ENCODE results near the gene KLF15. TPM values are rescaled to one million over a fixed set of nuclear protein-coding genes. Genes with fewer than 3 reads are reported as not detected.

Gene KLF15
- total RNA-seq, 1 experiment from 2014 or later = 14.7 TPM

DNA sequence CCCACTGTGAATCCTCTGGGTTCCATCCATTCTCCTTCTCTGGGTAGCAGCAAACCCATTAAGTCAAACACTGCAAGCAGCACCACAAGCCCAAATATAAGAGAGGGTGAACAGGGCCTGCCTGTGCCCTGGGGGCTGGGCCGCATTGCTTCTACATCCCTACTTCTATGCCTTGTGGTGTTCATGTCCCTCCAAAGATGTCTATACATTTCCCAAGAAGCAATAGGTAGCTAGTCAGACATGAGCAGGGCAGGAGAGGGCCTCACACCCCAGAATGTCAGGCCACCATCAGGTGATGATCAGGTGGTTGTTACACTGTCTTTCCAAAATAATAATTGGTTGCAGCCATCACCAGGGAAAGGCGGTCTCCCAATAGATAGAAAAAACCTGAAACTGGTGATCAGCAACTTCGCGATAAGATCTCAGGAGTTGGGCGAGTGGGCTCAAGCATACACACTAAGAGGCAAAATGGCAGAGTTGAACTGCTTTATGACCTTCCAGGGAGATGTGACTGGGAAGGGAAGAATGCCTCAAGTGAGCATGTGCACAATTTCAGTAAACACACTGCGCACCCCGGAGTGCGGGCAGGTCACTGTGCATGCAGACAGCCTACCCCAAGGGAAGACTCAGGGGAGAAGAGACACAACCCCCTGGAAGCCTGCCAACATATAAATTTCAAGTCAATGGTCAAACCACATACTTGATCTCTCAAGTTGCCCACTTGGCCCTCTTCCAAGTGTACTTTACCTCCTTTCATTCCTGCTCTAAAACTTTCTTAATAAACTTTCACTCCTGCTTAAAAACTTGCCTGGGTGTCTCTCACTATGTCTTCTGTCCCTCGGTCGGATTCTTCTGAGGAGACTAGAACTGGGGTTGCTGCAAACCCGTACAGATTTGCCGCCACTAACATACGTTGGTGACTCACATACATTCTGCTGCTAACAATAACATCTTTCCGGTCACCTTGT lies 39.9 kb downstream of the KLF15 start:
- H3K27ac Mint-ChIP-seq = no peak overlapping the region
- DNase-seq (ENCODE audit: low spot score) (no peak), ATAC-seq (no peak)
- POLR2A ChIA-PET = no interaction called here
- H3K36me3 Mint-ChIP-seq = no peaks in the 10 kb centered on the region
- peaks cover 14% of the 10 kb centered on the region for H3K4me1 Mint-ChIP-seq
- TF ChIP-seq ETV6 (CRISPR knock-in tag; IDR thresholded peaks at IDR 0.05) = no peak
- TF ChIP-seq KAT7 (CRISPR knock-in tag; IDR thresholded peaks at IDR 0.05; ENCODE audit: borderline replicate concordance) = no peak
- TF ChIP-seq ZMAT4 (CRISPR knock-in tag; IDR thresholded peaks at IDR 0.05) = no peak
- no peak for TF ChIP-seq ZNF317 (CRISPR knock-in tag; IDR thresholded peaks at IDR 0.05; ENCODE audit: borderline replicate concordance, low read depth)
- TF ChIP-seq MXD4 (CRISPR knock-in tag; IDR thresholded peaks at IDR 0.05; ENCODE audit: borderline replicate concordance) = no peak
- no peak for TF ChIP-seq E2F5 (CRISPR knock-in tag; IDR thresholded peaks at IDR 0.05)
- no peak for TF ChIP-seq STAT6 (CRISPR knock-in tag; conservative IDR thresholded peaks at IDR 0.05; ENCODE audit: low read depth)
- no peak for TF ChIP-seq OVOL2 (CRISPR knock-in tag; IDR thresholded peaks at IDR 0.05; ENCODE audit: borderline replicate concordance)
- TF ChIP-seq NR2C2 (CRISPR knock-in tag; IDR thresholded peaks at IDR 0.05) = no peak
- TF ChIP-seq, protein P1, sequence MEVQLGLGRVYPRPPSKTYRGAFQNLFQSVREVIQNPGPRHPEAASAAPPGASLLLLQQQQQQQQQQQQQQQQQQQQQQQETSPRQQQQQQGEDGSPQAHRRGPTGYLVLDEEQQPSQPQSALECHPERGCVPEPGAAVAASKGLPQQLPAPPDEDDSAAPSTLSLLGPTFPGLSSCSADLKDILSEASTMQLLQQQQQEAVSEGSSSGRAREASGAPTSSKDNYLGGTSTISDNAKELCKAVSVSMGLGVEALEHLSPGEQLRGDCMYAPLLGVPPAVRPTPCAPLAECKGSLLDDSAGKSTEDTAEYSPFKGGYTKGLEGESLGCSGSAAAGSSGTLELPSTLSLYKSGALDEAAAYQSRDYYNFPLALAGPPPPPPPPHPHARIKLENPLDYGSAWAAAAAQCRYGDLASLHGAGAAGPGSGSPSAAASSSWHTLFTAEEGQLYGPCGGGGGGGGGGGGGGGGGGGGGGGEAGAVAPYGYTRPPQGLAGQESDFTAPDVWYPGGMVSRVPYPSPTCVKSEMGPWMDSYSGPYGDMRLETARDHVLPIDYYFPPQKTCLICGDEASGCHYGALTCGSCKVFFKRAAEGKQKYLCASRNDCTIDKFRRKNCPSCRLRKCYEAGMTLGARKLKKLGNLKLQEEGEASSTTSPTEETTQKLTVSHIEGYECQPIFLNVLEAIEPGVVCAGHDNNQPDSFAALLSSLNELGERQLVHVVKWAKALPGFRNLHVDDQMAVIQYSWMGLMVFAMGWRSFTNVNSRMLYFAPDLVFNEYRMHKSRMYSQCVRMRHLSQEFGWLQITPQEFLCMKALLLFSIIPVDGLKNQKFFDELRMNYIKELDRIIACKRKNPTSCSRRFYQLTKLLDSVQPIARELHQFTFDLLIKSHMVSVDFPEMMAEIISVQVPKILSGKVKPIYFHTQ (CRISPR knock-in tag; IDR thresholded peaks at IDR 0.05) = no peak
- TF ChIP-seq, protein P2, sequence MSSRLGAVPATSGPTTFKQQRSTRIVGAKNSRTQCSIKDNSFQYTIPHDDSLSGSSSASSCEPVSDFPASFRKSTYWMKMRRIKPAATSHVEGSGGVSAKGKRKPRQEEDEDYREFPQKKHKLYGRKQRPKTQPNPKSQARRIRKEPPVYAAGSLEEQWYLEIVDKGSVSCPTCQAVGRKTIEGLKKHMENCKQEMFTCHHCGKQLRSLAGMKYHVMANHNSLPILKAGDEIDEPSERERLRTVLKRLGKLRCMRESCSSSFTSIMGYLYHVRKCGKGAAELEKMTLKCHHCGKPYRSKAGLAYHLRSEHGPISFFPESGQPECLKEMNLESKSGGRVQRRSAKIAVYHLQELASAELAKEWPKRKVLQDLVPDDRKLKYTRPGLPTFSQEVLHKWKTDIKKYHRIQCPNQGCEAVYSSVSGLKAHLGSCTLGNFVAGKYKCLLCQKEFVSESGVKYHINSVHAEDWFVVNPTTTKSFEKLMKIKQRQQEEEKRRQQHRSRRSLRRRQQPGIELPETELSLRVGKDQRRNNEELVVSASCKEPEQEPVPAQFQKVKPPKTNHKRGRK (CRISPR knock-in tag; IDR thresholded peaks at IDR 0.05; ENCODE audit: borderline replicate concordance) = no peak
- no peak for TF ChIP-seq E2F1 (CRISPR knock-in tag; IDR thresholded peaks at IDR 0.05)
- TF ChIP-seq GTF2I (CRISPR knock-in tag; conservative IDR thresholded peaks at IDR 0.05) = no peak
- CTCF ChIA-PET = no interaction called here
- peaks cover 7% of the 10 kb centered on the region for H3K9me3 Mint-ChIP-seq
- no peak overlapping the region for H3K4me3 Mint-ChIP-seq
- H3K27me3 Mint-ChIP-seq (ENCODE audit: low read depth) = no peaks in the 10 kb centered on the region; the same call in 1 of the 2 replicates

DNA sequence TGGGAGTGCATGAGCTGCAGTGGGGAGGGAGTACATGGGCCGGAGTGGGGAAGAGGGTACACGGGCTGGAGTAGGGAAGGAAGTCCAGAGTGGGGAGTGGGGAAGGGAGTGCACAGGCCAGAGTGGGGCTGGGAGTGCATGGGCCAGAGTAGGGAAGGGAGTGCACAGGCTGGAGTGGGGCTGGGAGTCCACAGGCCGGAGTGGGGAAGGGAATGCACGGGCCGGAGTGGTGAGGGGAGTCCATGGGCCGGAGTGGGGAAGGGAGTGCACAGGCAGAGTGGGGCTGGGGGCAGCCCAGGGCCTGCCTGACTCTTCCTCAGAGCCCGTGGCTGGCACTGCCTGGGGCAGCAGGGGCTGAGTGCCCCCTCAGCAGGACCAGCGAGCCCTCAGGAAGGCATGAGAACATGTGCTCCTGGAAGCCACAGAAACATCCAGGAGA lies 40.7 kb downstream of the KLF15 start:
- no peak overlapping the region for H3K4me3 Mint-ChIP-seq
- H3K9me3 Mint-ChIP-seq = peaks cover 7% of the 10 kb centered on the region
- ChIA-PET POLR2A (no interaction called here), CTCF (no interaction called here)
- 0 out of 2 replicates have a peak, but pooled peaks cover 3% of the 10 kb centered on the region for H3K36me3 Mint-ChIP-seq
- no peak for DNase-seq (ENCODE audit: low spot score)
- no peaks in the 10 kb centered on the region; the same call in 1 of the 2 replicates for H3K27me3 Mint-ChIP-seq (ENCODE audit: low read depth)
- ATAC-seq = no peak
- peaks cover 14% of the 10 kb centered on the region for H3K4me1 Mint-ChIP-seq
- no peak overlapping the region for H3K27ac Mint-ChIP-seq
- TF ChIP-seq OVOL2 (CRISPR knock-in tag; IDR thresholded peaks at IDR 0.05; ENCODE audit: borderline replicate concordance) (no peak), ZNF317 (CRISPR knock-in tag; IDR thresholded peaks at IDR 0.05; ENCODE audit: borderline replicate concordance, low read depth) (no peak), TCF7 (CRISPR knock-in tag; IDR thresholded peaks at IDR 0.05; ENCODE audit: low read depth) (no peak), ATF2 (CRISPR knock-in tag; IDR thresholded peaks at IDR 0.05; ENCODE audit: borderline replicate concordance, low read depth) (no peak), SP1 (CRISPR knock-in tag; conservative IDR thresholded peaks at IDR 0.05) (no peak), CREB1 (CRISPR knock-in tag; IDR thresholded peaks at IDR 0.05) (no peak)
- TF ChIP-seq, protein P3, sequence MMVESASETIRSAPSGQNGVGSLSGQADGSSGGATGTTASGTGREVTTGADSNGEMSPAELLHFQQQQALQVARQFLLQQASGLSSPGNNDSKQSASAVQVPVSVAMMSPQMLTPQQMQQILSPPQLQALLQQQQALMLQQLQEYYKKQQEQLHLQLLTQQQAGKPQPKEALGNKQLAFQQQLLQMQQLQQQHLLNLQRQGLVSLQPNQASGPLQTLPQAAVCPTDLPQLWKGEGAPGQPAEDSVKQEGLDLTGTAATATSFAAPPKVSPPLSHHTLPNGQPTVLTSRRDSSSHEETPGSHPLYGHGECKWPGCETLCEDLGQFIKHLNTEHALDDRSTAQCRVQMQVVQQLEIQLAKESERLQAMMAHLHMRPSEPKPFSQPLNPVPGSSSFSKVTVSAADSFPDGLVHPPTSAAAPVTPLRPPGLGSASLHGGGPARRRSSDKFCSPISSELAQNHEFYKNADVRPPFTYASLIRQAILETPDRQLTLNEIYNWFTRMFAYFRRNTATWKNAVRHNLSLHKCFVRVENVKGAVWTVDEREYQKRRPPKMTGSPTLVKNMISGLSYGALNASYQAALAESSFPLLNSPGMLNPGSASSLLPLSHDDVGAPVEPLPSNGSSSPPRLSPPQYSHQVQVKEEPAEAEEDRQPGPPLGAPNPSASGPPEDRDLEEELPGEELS (CRISPR knock-in tag; IDR thresholded peaks at IDR 0.05) = no peak
- TF ChIP-seq, protein P4, sequence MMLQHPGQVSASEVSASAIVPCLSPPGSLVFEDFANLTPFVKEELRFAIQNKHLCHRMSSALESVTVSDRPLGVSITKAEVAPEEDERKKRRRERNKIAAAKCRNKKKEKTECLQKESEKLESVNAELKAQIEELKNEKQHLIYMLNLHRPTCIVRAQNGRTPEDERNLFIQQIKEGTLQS (CRISPR knock-in tag; conservative IDR thresholded peaks at IDR 0.05) = no peak

Data from WTC11 (cell line).